Endothelial cell (in vitro differentiated cells): Measurements from ENCODE around the gene KHSRP. TPM values are rescaled to one million over a fixed set of nuclear protein-coding genes. Genes with fewer than 3 reads are reported as not detected.

Experiments used
- DNase-seq: peaks from one replicate; pipeline ENCODE4 v3.0.0; 2021; ENCODE audit warnings: low spot score
- H3K27ac Mint-ChIP-seq: one replicate; pipeline ENCODE4 v1.8.0; 2021; ENCODE audit warnings: mixed read lengths, inconsistent platforms; ENCODE audit not compliant: unreplicated experiment
- H3K27me3 Mint-ChIP-seq: one replicate; pipeline ENCODE4 v1.8.0; 2021; ENCODE audit warnings: mild to moderate bottlenecking, moderate library complexity, mixed read lengths, inconsistent platforms; ENCODE audit not compliant: unreplicated experiment
- H3K36me3 Mint-ChIP-seq: one replicate; pipeline ENCODE4 v1.8.0; 2021; ENCODE audit warnings: mild to moderate bottlenecking, low read depth, mixed read lengths, inconsistent platforms; ENCODE audit not compliant: unreplicated experiment
- H3K4me1 Mint-ChIP-seq: one replicate; pipeline ENCODE4 v1.8.0; 2021; ENCODE audit warnings: mild to moderate bottlenecking, mixed read lengths, inconsistent platforms; ENCODE audit not compliant: unreplicated experiment
- H3K4me3 Mint-ChIP-seq: one replicate; pipeline ENCODE4 v1.8.0; 2021; ENCODE audit warnings: mild to moderate bottlenecking, mixed read lengths, inconsistent platforms; ENCODE audit not compliant: unreplicated experiment
- H3K9me3 Mint-ChIP-seq: one replicate; pipeline ENCODE4 v1.8.0; 2021; ENCODE audit warnings: mixed read lengths, inconsistent platforms; ENCODE audit not compliant: unreplicated experiment
- long read RNA-seq: library from polyadenylated mRNA; unstranded; transcript quantifications from one replicate; pipeline ENCODE4 v2.0.0, GENCODE V29; 2020; ENCODE audit not compliant: unreplicated experiment
- total RNA-seq: library from RNA; stranded (reverse); fragmentation: NEBNext Ultra II Directional; extraction: Animal tissue kit (Norgen Biotek cat#: 25700); gene quantifications from one replicate; pipeline ENCODE4 v1.2.1, GENCODE V29; 2021; ENCODE audit not compliant: unreplicated experiment
- TF ChIP-seq, protein P1 (sequence below): fragments of 200-600 bp; sonication (generic); IDR thresholded peaks from one replicate; pipeline ENCODE4 v1.5.0; 2021; ENCODE audit warnings: antibody characterized with exemption; ENCODE audit not compliant: unreplicated experiment

Gene KHSRP
- total RNA-seq = 290 TPM
- long read RNA-seq, partial matches to known transcripts = 0 of 4 reads
- long read RNA-seq, other reads (novel, unspliced or antisense) = 4 of 4 reads

GRCh38 chr19:6424195-6424938, at the start of gene KHSRP:
Gene KHSRP, minus strand, starts transcription at chr19:6424811. Its CDS starts 110 bp downstream, at chr19:6424701.
- H3K27me3 Mint-ChIP-seq = peaks cover 18% of the 10 kb centered on the region
- peaks cover 26% of the 10 kb centered on the region for H3K36me3 Mint-ChIP-seq
- TF ChIP-seq, protein P1, sequence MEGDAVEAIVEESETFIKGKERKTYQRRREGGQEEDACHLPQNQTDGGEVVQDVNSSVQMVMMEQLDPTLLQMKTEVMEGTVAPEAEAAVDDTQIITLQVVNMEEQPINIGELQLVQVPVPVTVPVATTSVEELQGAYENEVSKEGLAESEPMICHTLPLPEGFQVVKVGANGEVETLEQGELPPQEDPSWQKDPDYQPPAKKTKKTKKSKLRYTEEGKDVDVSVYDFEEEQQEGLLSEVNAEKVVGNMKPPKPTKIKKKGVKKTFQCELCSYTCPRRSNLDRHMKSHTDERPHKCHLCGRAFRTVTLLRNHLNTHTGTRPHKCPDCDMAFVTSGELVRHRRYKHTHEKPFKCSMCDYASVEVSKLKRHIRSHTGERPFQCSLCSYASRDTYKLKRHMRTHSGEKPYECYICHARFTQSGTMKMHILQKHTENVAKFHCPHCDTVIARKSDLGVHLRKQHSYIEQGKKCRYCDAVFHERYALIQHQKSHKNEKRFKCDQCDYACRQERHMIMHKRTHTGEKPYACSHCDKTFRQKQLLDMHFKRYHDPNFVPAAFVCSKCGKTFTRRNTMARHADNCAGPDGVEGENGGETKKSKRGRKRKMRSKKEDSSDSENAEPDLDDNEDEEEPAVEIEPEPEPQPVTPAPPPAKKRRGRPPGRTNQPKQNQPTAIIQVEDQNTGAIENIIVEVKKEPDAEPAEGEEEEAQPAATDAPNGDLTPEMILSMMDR = no peak
- H3K4me3 Mint-ChIP-seq = peak within 1 kb of the TSS; percentile 96
- H3K9me3 Mint-ChIP-seq = peaks cover 6% of the 10 kb centered on the region
- H3K27ac Mint-ChIP-seq = peak within 1 kb of the TSS; percentile 80
- H3K4me1 Mint-ChIP-seq = peaks cover 15% of the 10 kb centered on the region
- DNase-seq = peak; percentile 31

DNA sequence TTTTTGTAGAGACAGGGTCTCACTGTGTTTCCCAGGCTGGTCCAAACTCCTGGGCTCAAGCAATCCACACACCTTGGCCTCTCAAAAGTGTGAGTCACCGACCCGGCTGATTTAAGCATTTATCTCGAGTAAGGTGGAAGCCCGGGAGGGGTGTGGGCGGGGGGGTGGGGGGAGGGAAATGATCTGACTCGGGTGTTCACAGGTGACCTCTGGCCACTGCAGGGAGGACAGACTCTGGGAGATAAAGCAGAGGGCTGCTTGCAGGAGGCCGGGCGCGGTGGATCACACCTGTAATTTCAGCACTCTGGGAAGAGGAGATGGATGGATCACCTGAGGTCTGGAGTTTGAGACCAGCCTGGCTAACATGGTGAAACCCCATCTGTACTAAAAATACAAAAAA, 49.0 kb upstream of the KHSRP start:
- TF ChIP-seq, protein P1 = no peak
- Mint-ChIP-seq H3K4me3 (no peak overlapping the region), H3K36me3 (no peaks in the 10 kb centered on the region), H3K4me1 (no peaks in the 10 kb centered on the region), H3K9me3 (no peaks in the 10 kb centered on the region), H3K27ac (no peak overlapping the region), H3K27me3 (peaks cover 1% of the 10 kb centered on the region)
- DNase-seq = no peak

DNA sequence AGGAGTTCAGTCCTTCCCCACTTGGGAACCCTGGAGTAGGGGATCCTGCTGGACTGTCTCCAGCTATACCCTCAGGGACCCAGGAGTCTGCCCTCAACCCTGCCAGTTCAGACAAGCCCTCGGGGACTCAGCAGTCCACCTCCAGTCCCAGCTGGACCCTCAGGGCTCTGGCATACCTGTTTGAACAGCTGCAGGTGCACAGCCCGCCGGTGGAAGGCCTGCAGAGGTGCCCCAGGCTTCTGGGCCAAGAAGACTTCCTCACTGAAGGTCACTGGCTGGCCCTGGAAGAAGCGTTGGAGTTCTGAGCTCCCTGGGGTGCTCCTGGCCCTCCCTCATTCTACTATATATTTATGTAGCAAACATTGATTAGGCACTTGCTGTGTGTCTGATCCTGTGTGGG, 48.1 kb upstream of the KHSRP start:
- H3K9me3 Mint-ChIP-seq = no peaks in the 10 kb centered on the region
- no peaks in the 10 kb centered on the region for H3K36me3 Mint-ChIP-seq
- no peak for DNase-seq
- no peak overlapping the region for H3K4me3 Mint-ChIP-seq
- no peak overlapping the region for H3K27ac Mint-ChIP-seq
- H3K4me1 Mint-ChIP-seq = no peaks in the 10 kb centered on the region
- H3K27me3 Mint-ChIP-seq = peaks cover 1% of the 10 kb centered on the region
- TF ChIP-seq, protein P1 = no peak

DNA sequence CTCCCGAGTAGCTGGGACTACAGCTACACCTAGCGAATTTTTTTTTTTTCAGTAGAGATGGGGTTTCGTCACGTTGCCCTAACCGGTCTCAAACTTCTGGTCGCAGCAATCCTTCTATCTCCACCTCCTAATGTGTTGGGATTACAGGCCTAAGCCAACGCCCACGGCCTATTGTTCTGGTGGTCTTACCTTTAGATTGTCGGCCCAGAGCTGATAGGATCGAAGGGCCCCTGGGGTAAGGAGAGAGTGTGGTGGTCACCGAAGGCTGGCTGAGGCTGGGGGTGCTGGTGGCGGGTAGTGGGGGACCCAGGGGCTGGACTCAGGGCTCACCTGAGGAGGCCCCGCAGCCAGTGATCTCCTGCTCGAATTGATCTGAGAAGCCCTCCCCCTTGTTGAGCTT, 46.5 kb upstream of the KHSRP start:
- peaks cover 3% of the 10 kb centered on the region for H3K27me3 Mint-ChIP-seq
- no peak overlapping the region for H3K4me3 Mint-ChIP-seq
- no peaks in the 10 kb centered on the region for H3K4me1 Mint-ChIP-seq
- H3K9me3 Mint-ChIP-seq = no peaks in the 10 kb centered on the region
- H3K36me3 Mint-ChIP-seq = no peaks in the 10 kb centered on the region
- TF ChIP-seq, protein P1 = no peak
- DNase-seq = no peak
- no peak overlapping the region for H3K27ac Mint-ChIP-seq

GRCh38 chr19:6470173-6470572, 45.6 kb upstream of the KHSRP start:
- H3K27ac Mint-ChIP-seq = no peak overlapping the region
- no peaks in the 10 kb centered on the region for H3K9me3 Mint-ChIP-seq
- H3K36me3 Mint-ChIP-seq = no peaks in the 10 kb centered on the region
- no peak overlapping the region for H3K4me3 Mint-ChIP-seq
- DNase-seq = no peak
- TF ChIP-seq, protein P1 = no peak
- peaks cover 6% of the 10 kb centered on the region for H3K27me3 Mint-ChIP-seq
- H3K4me1 Mint-ChIP-seq = no peaks in the 10 kb centered on the region
